Measurements from ENCODE around the gene SLC19A3.

DNA sequence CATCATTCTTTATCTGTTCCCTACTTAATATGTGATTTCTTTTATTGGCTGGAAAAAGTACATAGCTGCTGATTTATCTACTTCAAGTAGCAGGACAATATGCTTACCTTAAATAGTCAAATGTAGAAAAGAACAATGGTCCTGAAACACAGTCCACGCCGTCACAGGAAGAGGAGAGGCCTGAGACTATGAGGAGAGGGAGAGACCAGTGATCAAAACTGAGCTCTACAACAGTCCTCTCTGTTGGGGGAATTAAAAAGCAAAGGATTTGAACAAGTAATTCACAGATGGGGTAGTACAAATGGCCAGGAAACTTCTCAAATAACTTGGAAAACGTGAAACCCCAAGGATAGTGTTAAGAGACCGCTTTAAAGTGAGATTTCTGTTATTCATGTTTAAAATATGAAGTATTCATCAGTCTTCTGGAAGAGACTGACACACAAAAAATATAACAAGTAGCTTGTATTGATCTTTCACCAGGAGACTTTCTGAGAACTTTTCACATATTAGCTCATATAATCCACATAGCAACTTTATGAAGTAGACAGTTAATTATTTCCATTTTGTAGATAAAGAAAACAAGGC is 48.1 kb upstream of the SLC19A3 start:
- TF ChIP-seq, protein P1, sequence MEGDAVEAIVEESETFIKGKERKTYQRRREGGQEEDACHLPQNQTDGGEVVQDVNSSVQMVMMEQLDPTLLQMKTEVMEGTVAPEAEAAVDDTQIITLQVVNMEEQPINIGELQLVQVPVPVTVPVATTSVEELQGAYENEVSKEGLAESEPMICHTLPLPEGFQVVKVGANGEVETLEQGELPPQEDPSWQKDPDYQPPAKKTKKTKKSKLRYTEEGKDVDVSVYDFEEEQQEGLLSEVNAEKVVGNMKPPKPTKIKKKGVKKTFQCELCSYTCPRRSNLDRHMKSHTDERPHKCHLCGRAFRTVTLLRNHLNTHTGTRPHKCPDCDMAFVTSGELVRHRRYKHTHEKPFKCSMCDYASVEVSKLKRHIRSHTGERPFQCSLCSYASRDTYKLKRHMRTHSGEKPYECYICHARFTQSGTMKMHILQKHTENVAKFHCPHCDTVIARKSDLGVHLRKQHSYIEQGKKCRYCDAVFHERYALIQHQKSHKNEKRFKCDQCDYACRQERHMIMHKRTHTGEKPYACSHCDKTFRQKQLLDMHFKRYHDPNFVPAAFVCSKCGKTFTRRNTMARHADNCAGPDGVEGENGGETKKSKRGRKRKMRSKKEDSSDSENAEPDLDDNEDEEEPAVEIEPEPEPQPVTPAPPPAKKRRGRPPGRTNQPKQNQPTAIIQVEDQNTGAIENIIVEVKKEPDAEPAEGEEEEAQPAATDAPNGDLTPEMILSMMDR (IDR thresholded peaks at IDR 0.05; ENCODE audit: low read depth, low read length, poor library complexity, severe bottlenecking): no peak
- TF ChIP-seq EZH2phosphoT487 (IDR thresholded peaks at IDR 0.05; ENCODE audit: borderline replicate concordance, low read length): no peak

All from DOHH2 (cell line).